Kidney (tissue), 14 donors: ENCODE data around the gene CLASP2. TPM values are rescaled to one million over a fixed set of nuclear protein-coding genes. Genes with fewer than 3 reads are reported as not detected.

Source experiments
- DNase-seq, 5 donors: peaks; one replicate each; pipeline ENCODE4 v3.0.0-alpha.2; 2013 to 2020
- FAIRE-seq: peaks from 2 replicates; lab custom pipeline; 2012; peaks lifted over from hg19 to GRCh38; lab: Jason Lieb, UNC
- H3K27ac ChIP-seq, 2 donors: one replicate each; pipeline ENCODE4 v1.7.0; 2013; ENCODE audit warnings: low read depth in 2 of 2, low read length in 2 of 2, inconsistent platforms in 1 of 2
- H3K27me3 ChIP-seq: one replicate; pipeline ENCODE4 v1.7.1; 2013; ENCODE audit warnings: low read length, inconsistent platforms; ENCODE audit not compliant: control insufficient read depth, insufficient read depth
- H3K36me3 ChIP-seq, 3 donors: one replicate each; pipeline versions ENCODE4 v1.7.0 to v1.7.1; 2013; ENCODE audit warnings: low read length in 3 of 3, control low read depth in 1 of 3, inconsistent platforms in 1 of 3; ENCODE audit not compliant: insufficient read depth in 3 of 3, control insufficient read depth in 2 of 3
- H3K4me1 ChIP-seq, 3 donors: one replicate each; pipeline versions ENCODE4 v1.7.0 to v1.7.1; 2013; ENCODE audit warnings: low read length in 3 of 3, inconsistent platforms in 1 of 3, low read depth in 1 of 3; ENCODE audit not compliant: control insufficient read depth in 2 of 3, insufficient read depth in 2 of 3
- H3K4me3 ChIP-seq, 3 donors: one replicate each; pipeline versions ENCODE4 v1.7.0 to v1.8.1; 2013; ENCODE audit warnings: low read length in 3 of 3, control low read depth in 1 of 3, inconsistent platforms in 1 of 3
- H3K9ac ChIP-seq, 3 donors: one replicate each; pipeline versions ENCODE4 v1.7.0 to v1.7.1; 2013; ENCODE audit warnings: low read length in 3 of 3, control low read depth in 1 of 3, inconsistent platforms in 1 of 3
- H3K9me3 ChIP-seq, 3 donors: one replicate each; pipeline versions ENCODE4 v1.7.0 to v1.7.1; 2013; ENCODE audit warnings: low read length in 3 of 3, control low read depth in 1 of 3, inconsistent platforms in 1 of 3; ENCODE audit not compliant: control insufficient read depth in 2 of 3, insufficient read depth in 1 of 3
- intact Hi-C: fragments of 100-400 bp; cut with DNase I; formaldehyde crosslinking; loops from one replicate; pipeline ENCODE4 v1.11.1; 2022
- polyA plus RNA-seq: library from polyadenylated mRNA; stranded (reverse); fragments of 350-450 nt; fragmentation: Illumina TruSeq; extraction: RNeasy Lipid Tissue Mini Kit (QIAGEN cat#74804); gene quantifications from one replicate; pipeline ENCODE4 v1.2.3, GENCODE V29; 2014; ENCODE audit warnings: low read depth, low replicate concordance; ENCODE audit not compliant: insufficient read depth
- total RNA-seq: library from RNA; stranded (reverse); fragmentation: NEBNext Ultra II Directional; extraction: Animal tissue kit (Norgen Biotek cat#: 25700); gene quantifications from one replicate; pipeline ENCODE4 v1.2.1, GENCODE V29; 2021
- TF ChIP-seq, protein P1 (sequence below): IDR thresholded peaks from 3 replicates; pipeline ENCODE4 v1.5.1; 2012; ENCODE audit warnings: mild to moderate bottlenecking, moderate library complexity, borderline replicate concordance; ENCODE audit not compliant: insufficient read depth; ENCODE audit errors: extremely low read depth
- donor health status: control.
- donor health status: control.
- donor health status: control.
- donor health status: control.
- donor health status: control.
- donor health status: DM: yes; HTN: yes; CAD: no.
- donor health status: Normal renal cell carcinoma (clear cell type).

Gene CLASP2
- total and polyA plus RNA-seq, 2 donors from 2014 or later: 8.8 to 58.5 TPM

DNA sequence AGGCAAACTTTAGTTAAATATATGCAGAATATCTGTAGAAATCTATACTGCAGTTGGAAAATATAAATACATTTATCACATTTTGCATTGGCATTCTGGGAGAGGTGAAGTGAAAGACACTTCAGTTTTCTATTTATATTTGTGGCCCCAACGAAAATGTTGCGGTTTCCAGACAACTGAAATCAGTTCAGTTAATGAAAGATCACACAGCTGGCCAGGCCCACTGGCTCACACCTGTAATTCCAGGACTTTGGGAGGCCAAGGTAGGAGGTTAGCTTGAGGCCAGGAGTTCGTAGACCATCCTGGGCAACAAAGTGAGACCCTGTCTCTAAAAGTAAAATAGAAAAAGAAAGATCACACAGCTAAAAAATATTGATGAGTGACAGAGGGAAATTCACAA lies 11.9 kb upstream of the CLASP2 start:
- no peak overlapping the region for H3K4me3 ChIP-seq
- H3K27me3 ChIP-seq: no peaks in the 10 kb centered on the region
- no peaks in the 10 kb centered on the region for H3K36me3 ChIP-seq
- no peak for FAIRE-seq
- TF ChIP-seq, protein P1, sequence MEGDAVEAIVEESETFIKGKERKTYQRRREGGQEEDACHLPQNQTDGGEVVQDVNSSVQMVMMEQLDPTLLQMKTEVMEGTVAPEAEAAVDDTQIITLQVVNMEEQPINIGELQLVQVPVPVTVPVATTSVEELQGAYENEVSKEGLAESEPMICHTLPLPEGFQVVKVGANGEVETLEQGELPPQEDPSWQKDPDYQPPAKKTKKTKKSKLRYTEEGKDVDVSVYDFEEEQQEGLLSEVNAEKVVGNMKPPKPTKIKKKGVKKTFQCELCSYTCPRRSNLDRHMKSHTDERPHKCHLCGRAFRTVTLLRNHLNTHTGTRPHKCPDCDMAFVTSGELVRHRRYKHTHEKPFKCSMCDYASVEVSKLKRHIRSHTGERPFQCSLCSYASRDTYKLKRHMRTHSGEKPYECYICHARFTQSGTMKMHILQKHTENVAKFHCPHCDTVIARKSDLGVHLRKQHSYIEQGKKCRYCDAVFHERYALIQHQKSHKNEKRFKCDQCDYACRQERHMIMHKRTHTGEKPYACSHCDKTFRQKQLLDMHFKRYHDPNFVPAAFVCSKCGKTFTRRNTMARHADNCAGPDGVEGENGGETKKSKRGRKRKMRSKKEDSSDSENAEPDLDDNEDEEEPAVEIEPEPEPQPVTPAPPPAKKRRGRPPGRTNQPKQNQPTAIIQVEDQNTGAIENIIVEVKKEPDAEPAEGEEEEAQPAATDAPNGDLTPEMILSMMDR: no peak
- H3K4me1 ChIP-seq: no peaks in the 10 kb centered on the region
- H3K9me3 ChIP-seq: no peaks in the 10 kb centered on the region
- H3K27ac ChIP-seq: no peak overlapping the region
- intact Hi-C loops: no loop called here
- H3K9ac ChIP-seq: no peak overlapping the region
- no peak for DNase-seq

DNA sequence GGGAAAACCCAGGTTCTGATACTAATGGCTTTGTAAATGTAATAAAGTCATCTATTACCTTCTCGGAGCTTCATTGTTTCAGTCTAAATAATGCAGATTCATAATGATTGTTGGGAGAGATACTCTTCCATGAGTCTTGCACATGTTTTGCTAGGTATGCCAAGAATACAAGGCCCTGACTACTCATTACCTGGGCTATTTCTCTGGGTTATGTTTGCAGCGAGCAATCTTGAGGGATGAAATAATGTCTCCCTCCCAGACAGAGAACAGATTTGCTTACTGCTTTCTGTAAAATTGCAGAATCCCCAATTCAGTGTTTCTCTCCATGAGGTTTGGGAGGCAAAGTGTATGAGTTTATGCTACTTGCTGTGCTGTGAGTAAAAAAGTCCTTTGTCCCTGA lies 6.2 kb upstream of the CLASP2 start:
- no peaks in the 10 kb centered on the region for H3K4me1 ChIP-seq
- H3K9me3 ChIP-seq: no peaks in the 10 kb centered on the region
- DNase-seq: no peak
- no peaks in the 10 kb centered on the region for H3K36me3 ChIP-seq
- H3K27ac ChIP-seq: no peak overlapping the region
- H3K9ac ChIP-seq: no peak overlapping the region
- no peak for FAIRE-seq
- intact Hi-C loops: no loop called here
- TF ChIP-seq, protein P1: no peak
- no peak overlapping the region for H3K4me3 ChIP-seq
- no peaks in the 10 kb centered on the region for H3K27me3 ChIP-seq

DNA sequence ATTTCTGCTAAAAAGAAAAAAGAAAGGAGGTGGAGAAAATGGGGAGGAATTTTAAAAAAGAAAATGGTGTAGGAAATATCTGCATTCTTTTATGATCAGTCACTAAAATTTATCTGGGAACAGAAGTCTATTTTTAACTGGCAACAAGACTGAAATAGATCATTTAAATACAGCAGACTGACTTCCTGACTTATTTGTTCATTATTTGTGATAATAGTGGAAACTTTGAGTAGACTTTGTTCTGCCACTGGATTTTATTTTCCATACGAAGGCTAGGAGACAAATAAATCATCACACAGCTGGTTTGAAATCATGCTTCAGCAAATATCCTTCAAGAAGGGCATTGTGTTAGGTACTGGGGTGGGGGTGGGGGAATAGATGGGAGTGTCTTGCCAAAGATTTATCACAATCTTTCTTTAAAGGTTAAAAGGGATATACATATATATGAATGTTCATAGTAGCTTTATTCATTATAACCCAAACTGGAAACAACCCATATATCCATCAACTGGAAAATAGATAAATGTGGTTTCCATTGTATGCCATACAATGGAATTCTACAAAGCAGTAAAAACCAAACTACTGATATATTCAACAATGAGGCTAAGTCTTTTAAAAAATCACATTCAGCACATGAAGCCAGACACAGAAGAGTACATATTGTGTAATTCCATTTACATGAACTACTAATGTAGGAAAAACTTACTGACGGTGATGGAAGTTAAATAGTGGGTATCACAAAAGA lies 4.7 kb upstream of the CLASP2 start:
- Histone ChIP-seq H3K9me3 (no peaks in the 10 kb centered on the region), H3K4me1 (no peaks in the 10 kb centered on the region), H3K27me3 (no peaks in the 10 kb centered on the region), H3K27ac (peak overlapping the region in 1 of 2 donors; percentile 30), H3K4me3 (no peak overlapping the region), H3K9ac (no peak overlapping the region), H3K36me3 (no peaks in the 10 kb centered on the region)
- peak; percentile 13 for FAIRE-seq
- peak in 1 of 5 donors; percentile 4 for DNase-seq
- TF ChIP-seq, protein P1: no peak
- intact Hi-C loops: no loop called here

DNA sequence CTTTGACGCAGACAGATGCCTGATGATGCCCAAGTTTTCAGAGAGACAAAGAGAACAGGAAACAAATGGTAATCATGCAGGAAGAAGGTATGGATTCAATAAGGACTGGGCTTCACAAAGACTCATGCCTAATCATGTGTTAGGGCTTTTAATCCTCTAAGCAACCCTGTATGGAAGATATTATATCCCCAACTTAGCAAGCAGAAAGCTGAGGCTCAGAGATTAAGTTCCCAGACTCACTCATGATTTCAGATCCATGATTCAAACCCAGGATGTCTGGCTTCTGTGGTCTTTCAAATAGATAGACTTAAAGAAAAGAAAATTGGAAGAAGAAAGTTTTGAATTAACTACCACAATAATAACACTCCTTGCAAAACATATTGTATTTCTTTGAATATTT lies 4.1 kb upstream of the CLASP2 start:
- Histone ChIP-seq H3K36me3 (no peaks in the 10 kb centered on the region), H3K9me3 (no peaks in the 10 kb centered on the region), H3K4me1 (no peaks in the 10 kb centered on the region), H3K4me3 (no peak overlapping the region), H3K9ac (no peak overlapping the region), H3K27me3 (no peaks in the 10 kb centered on the region), H3K27ac (peak overlapping the region in 1 of 2 donors; percentile 32)
- no peak for DNase-seq
- intact Hi-C loops: no loop called here
- FAIRE-seq: no peak
- TF ChIP-seq, protein P1: no peak
